Naive thymus-derived CD8-positive, alpha-beta T cell (primary cell): ENCODE results near the gene HAPLN1. TPM values are rescaled to one million over a fixed set of nuclear protein-coding genes. Genes with fewer than 3 reads are reported as not detected.
A peak's percentile ranks its signal among the peaks of the same experiment; 100 is the strongest.

Experiments
- ATAC-seq, 2 donors: fragments of 150-1000 bp; cut with Tn5 transposase in 1 of 2; sonication (Bioruptor Pico), chemical (Tn5 transposase) in 1 of 2; 1 replicate in 1 of 2; 2 replicates in 1 of 2; pipeline ENCODE4 v1.10.0; 2021; ENCODE audit warnings: mild to moderate bottlenecking in 2 of 2, moderate library complexity in 2 of 2
- POLR2A ChIA-PET: fragments of 350-600 bp; sonication (Branson Sonifier 250); formaldehyde crosslinking; loops from one replicate; lab custom pipeline; 2021; ENCODE audit warnings: antibody characterized with exemption; lab: Charles Lee
- DNase-seq, 10 donors: peaks; one replicate each; pipeline versions ENCODE4 v3.0.0 to v3.0.0-alpha.2; 2020 to 2022
- H3K27ac Mint-ChIP-seq, 10 donors: one replicate each; pipeline ENCODE4 v1.8.0; 2020 to 2022; ENCODE audit warnings: mild to moderate bottlenecking in 10 of 10, mixed read lengths in 10 of 10, moderate library complexity in 4 of 10, inconsistent platforms in 1 of 10
- H3K27me3 Mint-ChIP-seq, 5 donors: one replicate each; pipeline ENCODE4 v1.8.0; 2021 to 2022; ENCODE audit warnings: mixed read lengths in 5 of 5
- H3K36me3 Mint-ChIP-seq, 3 donors: one replicate each; pipeline ENCODE4 v1.8.0; 2020 to 2022; ENCODE audit warnings: mixed read lengths in 3 of 3, mild to moderate bottlenecking in 2 of 3, inconsistent platforms in 1 of 3
- H3K4me1 Mint-ChIP-seq, 4 donors: one replicate each; pipeline ENCODE4 v1.8.0; 2021 to 2022; ENCODE audit warnings: mixed read lengths in 4 of 4
- H3K4me3 Mint-ChIP-seq, 10 donors: one replicate each; pipeline ENCODE4 v1.8.0; 2020 to 2022; ENCODE audit warnings: mild to moderate bottlenecking in 10 of 10, mixed read lengths in 10 of 10, moderate library complexity in 6 of 10, inconsistent platforms in 1 of 10
- H3K9me3 Mint-ChIP-seq, 9 donors: one replicate each; pipeline ENCODE4 v1.8.0; 2020 to 2022; ENCODE audit warnings: mixed read lengths in 9 of 9, mild to moderate bottlenecking in 3 of 9, inconsistent platforms in 1 of 9, moderate library complexity in 1 of 9
- polyA plus RNA-seq, 3 donors: library from polyadenylated mRNA; unstranded; fragments of 300-500 nt; fragmentation: Illumina TruSeq; gene quantifications; one replicate each; pipeline ENCODE4 v1.2.3, GENCODE V29; 2021
- total RNA-seq, 8 experiments: library from RNA in 2 of 8; stranded (reverse) in 2 of 8; gene quantifications; one replicate each; pipeline ENCODE4 v1.2.3 and lab custom pipeline; 2021 to 2026

Gene HAPLN1
- total and polyA plus RNA-seq, 5 experiments from 2014 or later: not detected

GRCh38 chr5:83608122-83608521, 112.5 kb downstream of the HAPLN1 start:
- ATAC-seq (no peak), DNase-seq (no peak)
- Mint-ChIP-seq H3K4me1 (no peaks in the 10 kb centered on the region), H3K36me3 (no peaks in the 10 kb centered on the region), H3K4me3 (no peak overlapping the region), H3K9me3 (peaks cover 0 to 4% (median 0%) of the 10 kb centered on the region in 9 donors), H3K27me3 (peaks cover 0 to 21% (median 8%) of the 10 kb centered on the region in 5 donors), H3K27ac (no peak overlapping the region)
- POLR2A ChIA-PET: no interaction called here

GRCh38 chr5:83595217-83595616, 125.4 kb downstream of the HAPLN1 start:
- no peak for ATAC-seq
- no peaks in the 10 kb centered on the region for H3K4me1 Mint-ChIP-seq
- peaks cover 0 to 1% (median 0%) of the 10 kb centered on the region in 5 donors for H3K27me3 Mint-ChIP-seq
- no peak overlapping the region for H3K4me3 Mint-ChIP-seq
- H3K9me3 Mint-ChIP-seq: peaks cover 0 to 3% (median 0%) of the 10 kb centered on the region in 9 donors
- no peak overlapping the region for H3K27ac Mint-ChIP-seq
- POLR2A ChIA-PET: no interaction called here
- no peaks in the 10 kb centered on the region for H3K36me3 Mint-ChIP-seq
- DNase-seq: no peak

GRCh38 chr5:83590966-83591365, 129.7 kb downstream of the HAPLN1 start:
- no peak overlapping the region for H3K4me3 Mint-ChIP-seq
- DNase-seq (no peak), ATAC-seq (no peak)
- POLR2A ChIA-PET: no interaction called here
- H3K27me3 Mint-ChIP-seq: peaks cover 0 to 11% (median 0%) of the 10 kb centered on the region in 5 donors
- H3K9me3 Mint-ChIP-seq: no peaks in the 10 kb centered on the region
- no peak overlapping the region for H3K27ac Mint-ChIP-seq
- no peaks in the 10 kb centered on the region for H3K4me1 Mint-ChIP-seq
- H3K36me3 Mint-ChIP-seq: no peaks in the 10 kb centered on the region

- Mint-ChIP-seq H3K27ac (peak overlapping the region in 1 of 10 donors; percentile 79), H3K4me1 (no peaks in the 10 kb centered on the region), H3K4me3 (no peak overlapping the region), H3K36me3 (no peaks in the 10 kb centered on the region), H3K9me3 (no peaks in the 10 kb centered on the region), H3K27me3 (peaks cover 0 to 11% (median 0%) of the 10 kb centered on the region in 5 donors)
- POLR2A ChIA-PET: no interaction called here
- no peak for DNase-seq
- ATAC-seq: no peak
Observed at GRCh38 chr5:83589786-83590185, 130.9 kb downstream of the HAPLN1 start.

Other genes starting within 250 kb of the HAPLN1 start
- under 1 TPM; 0.39 to 0.55 TPM for gene VCAN, start 249.1 kb downstream of the HAPLN1 start, total RNA-seq
- under 1 TPM; 0.19 to 0.57 (median 0.28) TPM for gene VCAN, start 249.1 kb downstream of the HAPLN1 start, polyA plus RNA-seq